Smooth muscle cell (in vitro differentiated cells): Measurements from ENCODE around the gene SUPT3H. TPM values are rescaled to one million over a fixed set of nuclear protein-coding genes. Genes with fewer than 3 reads are reported as not detected.
A peak's percentile ranks its signal among the peaks of the same experiment; 100 is the strongest.

Experiments used
- DNase-seq: peaks from one replicate; lab custom pipeline; 2025; ENCODE audit not compliant: unreplicated experiment; lab: John Stamatoyannopoulos, UW
- H2AFZ ChIP-seq: fragments of 200-600 bp; sonication (generic); 2 replicates; pipeline ENCODE4 v1.6.0; 2016; ENCODE audit warnings: antibody characterized with exemption, low read depth, mild to moderate bottlenecking
- H3F3A ChIP-seq: fragments of 200-600 bp; sonication (generic); 2 replicates; pipeline ENCODE4 v1.6.0; 2017; ENCODE audit warnings: antibody characterized with exemption, low read depth
- H3K27ac ChIP-seq: fragments of 200-600 bp; sonication (generic); 2 replicates; pipeline ENCODE4 v1.5.1; 2016; ENCODE audit warnings: low read depth, mild to moderate bottlenecking
- H3K27me3 ChIP-seq: fragments of 200-600 bp; sonication (generic); 2 replicates; pipeline ENCODE4 v1.6.1; 2016; ENCODE audit warnings: low read depth, mild to moderate bottlenecking
- H3K36me3 ChIP-seq: fragments of 200-600 bp; sonication (generic); 2 replicates; pipeline ENCODE4 v1.5.1; 2016; ENCODE audit warnings: low read depth
- H3K4me1 ChIP-seq: fragments of 200-600 bp; sonication (generic); 2 replicates; pipeline ENCODE4 v1.5.1; 2016; ENCODE audit warnings: low read depth
- H3K4me2 ChIP-seq: fragments of 200-600 bp; sonication (generic); 2 replicates; pipeline ENCODE4 v1.6.0; 2016; ENCODE audit warnings: mild to moderate bottlenecking
- H3K4me3 ChIP-seq: fragments of 200-600 bp; sonication (generic); 2 replicates; pipeline ENCODE4 v1.5.1; 2016; ENCODE audit warnings: mild to moderate bottlenecking
- H3K79me2 ChIP-seq: fragments of 200-600 bp; sonication (generic); 2 replicates; pipeline ENCODE4 v1.6.0; 2016; ENCODE audit warnings: low read depth, mild to moderate bottlenecking
- H3K9ac ChIP-seq: fragments of 200-600 bp; sonication (generic); 2 replicates; pipeline ENCODE4 v1.6.0; 2016; ENCODE audit warnings: low read depth
- H3K9me3 ChIP-seq: fragments of 200-600 bp; sonication (generic); replicated peaks from 2 replicates; pipeline ENCODE4 v1.5.1; 2016; ENCODE audit warnings: low read depth
- H4K20me1 ChIP-seq: fragments of 200-600 bp; sonication (generic); 2 replicates; pipeline ENCODE4 v1.6.0; 2016; ENCODE audit warnings: low read depth
- CTCF ChIP-seq: fragments of 200-600 bp; sonication (generic); IDR thresholded peaks from 2 replicates; pipeline ENCODE4 v1.5.1; 2017; ENCODE audit warnings: borderline replicate concordance, mild to moderate bottlenecking, antibody characterized with exemption; ENCODE audit not compliant: insufficient read depth, poor library complexity, severe bottlenecking
- WGBS: methylation state at CpG from one replicate; pipeline ENCODE4 v1.1.7; 2016; ENCODE audit warnings: low lambda C conversion rate; 5-methylcytosine and 5-hydroxymethylcytosine counted together
- polyA plus RNA-seq: library from polyadenylated mRNA; unstranded; fragments of >200 nt; fragmentation: Nextera tagmentation; extraction: Ambion mirVana; gene quantifications from 2 replicates; pipeline ENCODE4 v1.2.1, GENCODE V29; 2016
- total RNA-seq: library from RNA; depleted of rRNA; stranded (reverse); fragments of >200 nt; gene quantifications from 2 replicates; pipeline ENCODE4 v1.2.3, GENCODE V29; 2014

SUPT3H gene
- total and polyA plus RNA-seq, 2 experiments from 2014 or later, result 19.4 to 22.9 TPM

GRCh38 chr6:44831002-44831610, 546.6 kb downstream of the SUPT3H start:
- DNase-seq, result no peak
- WGBS, result 12% methylated on average over 3 of the region's 3 CpGs

GRCh38 chr6:44829836-44830235, 547.9 kb downstream of the SUPT3H start:
- no peak overlapping the region for H3K9ac ChIP-seq
- H4K20me1 ChIP-seq, result no peaks in the 10 kb centered on the region
- 38% methylated on average over 2 of the region's 2 CpGs for WGBS
- no peak overlapping the region for H3K27ac ChIP-seq
- H2AFZ ChIP-seq, result no peak overlapping the region
- no peak for DNase-seq
- no peaks in the 10 kb centered on the region for H3K79me2 ChIP-seq
- no peaks in the 10 kb centered on the region for H3K27me3 ChIP-seq
- no peaks in the 10 kb centered on the region for H3K36me3 ChIP-seq
- H3F3A ChIP-seq, result peaks cover 8% of the 10 kb centered on the region
- H3K9me3 ChIP-seq, result no peaks in the 10 kb centered on the region
- peaks cover 26% of the 10 kb centered on the region for H3K4me1 ChIP-seq
- no peak for TF ChIP-seq CTCF
- H3K4me2 ChIP-seq, result no peak overlapping the region
- no peak overlapping the region for H3K4me3 ChIP-seq

More at GRCh38 chr6:44831002-44831610, 546.6 kb downstream of the SUPT3H start:
- no peaks in the 10 kb centered on the region for H3K27me3 ChIP-seq
- no peaks in the 10 kb centered on the region for H3K9me3 ChIP-seq
- peaks cover 8% of the 10 kb centered on the region for H3F3A ChIP-seq
- no peak overlapping the region for H2AFZ ChIP-seq
- peaks cover 26% of the 10 kb centered on the region for H3K4me1 ChIP-seq
- H3K27ac ChIP-seq, result peak overlapping the region; percentile 44
- no peak overlapping the region for H3K4me3 ChIP-seq
- H3K36me3 ChIP-seq, result no peaks in the 10 kb centered on the region
- no peak for TF ChIP-seq CTCF
- no peak overlapping the region for H3K9ac ChIP-seq
- no peaks in the 10 kb centered on the region for H3K79me2 ChIP-seq
- no peaks in the 10 kb centered on the region for H4K20me1 ChIP-seq
- H3K4me2 ChIP-seq, result peak overlapping the region; percentile 66

- H3K4me3 ChIP-seq, result no peak overlapping the region
- DNase-seq, result no peak
- H4K20me1 ChIP-seq, result no peaks in the 10 kb centered on the region
- H2AFZ ChIP-seq, result no peak overlapping the region
- peaks cover 26% of the 10 kb centered on the region for H3K4me1 ChIP-seq
- no peak overlapping the region for H3K4me2 ChIP-seq
- H3K9me3 ChIP-seq, result no peaks in the 10 kb centered on the region
- H3K36me3 ChIP-seq, result no peaks in the 10 kb centered on the region
- WGBS, result 77% methylated on average over 2 of the region's 2 CpGs
- TF ChIP-seq CTCF, result no peak
- no peak overlapping the region for H3K9ac ChIP-seq
- H3K27ac ChIP-seq, result no peak overlapping the region
- H3K27me3 ChIP-seq, result no peaks in the 10 kb centered on the region
- no peaks in the 10 kb centered on the region for H3K79me2 ChIP-seq
- peaks cover 8% of the 10 kb centered on the region for H3F3A ChIP-seq
Measured at GRCh38 chr6:44828780-44829179, 549.0 kb downstream of the SUPT3H start.
